Heart left ventricle (tissue), 13 donors: ENCODE results near the gene AKT1.

Experiments used
- POLR2A ChIP-seq, 2 donors: fragments of 450-650 bp; IDR thresholded peaks; one replicate each; pipeline ENCODE4 v1.6.1; 2017; ENCODE audit warnings: antibody characterized with exemption in 2 of 2, mild to moderate bottlenecking in 2 of 2, moderate library complexity in 2 of 2
- TF ChIP-seq, protein P1 (sequence below), 12 donors: fragments of 200-600 bp; sonication (generic) in 4 of 12; IDR thresholded peaks; one replicate each; pipeline versions ENCODE4 v1.5.0 to v1.8.0; 2018 to 2022; ENCODE audit warnings: antibody characterized with exemption in 12 of 12, mild to moderate bottlenecking in 5 of 12
- donor health status: ischemic (EF 13 %, LVEDD 7.1; RV severe dilation, severe dysfunction).
- donor health status: DM: no; HTN: yes; CAD: no.
- donor health status: DM: no; HTN: no; CAD: no.
- donor health status: ischemic (EF 25% LVEDD 6.9; RV normal size, moderate dysfunction).
- donor health status: ischemic (EF 25% LVEDD 5.7; RV mildly dilated, moderate dysfunction).
- donor health status: ischemic (EF 35%, LVEDD 5.7; RV mildly dilated, moderate dysfunction).
- donor health status: nonischemic (EF 11% LVEDD 7.7; RV severe dilation, severe dysfunction).
- donor health status: DM: yes; HTN: yes; CAD: no.
- donor health status: PGD.
- donor health status: ischemic (EF 29% LVEDD 5.4; RV normal size, mild dysfunction).
- donor health status: nonischemic (EF 23%, LVEDD 6.1; RV moderate dilation, normal function).

DNA sequence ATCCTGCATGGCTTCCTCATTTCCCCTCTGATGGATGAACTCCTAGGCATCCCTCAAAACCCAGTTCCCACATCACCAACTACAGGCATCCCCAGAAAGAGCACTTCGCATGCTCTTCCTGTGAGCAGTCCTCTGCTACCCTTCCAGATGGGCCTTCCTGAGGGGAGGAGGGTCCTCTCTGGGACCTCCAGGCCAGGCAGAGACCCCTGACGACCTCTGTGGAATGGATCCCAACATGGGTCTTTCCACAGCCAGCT lies 1.9 kb downstream of the AKT1 start:
- TF ChIP-seq, protein P1, sequence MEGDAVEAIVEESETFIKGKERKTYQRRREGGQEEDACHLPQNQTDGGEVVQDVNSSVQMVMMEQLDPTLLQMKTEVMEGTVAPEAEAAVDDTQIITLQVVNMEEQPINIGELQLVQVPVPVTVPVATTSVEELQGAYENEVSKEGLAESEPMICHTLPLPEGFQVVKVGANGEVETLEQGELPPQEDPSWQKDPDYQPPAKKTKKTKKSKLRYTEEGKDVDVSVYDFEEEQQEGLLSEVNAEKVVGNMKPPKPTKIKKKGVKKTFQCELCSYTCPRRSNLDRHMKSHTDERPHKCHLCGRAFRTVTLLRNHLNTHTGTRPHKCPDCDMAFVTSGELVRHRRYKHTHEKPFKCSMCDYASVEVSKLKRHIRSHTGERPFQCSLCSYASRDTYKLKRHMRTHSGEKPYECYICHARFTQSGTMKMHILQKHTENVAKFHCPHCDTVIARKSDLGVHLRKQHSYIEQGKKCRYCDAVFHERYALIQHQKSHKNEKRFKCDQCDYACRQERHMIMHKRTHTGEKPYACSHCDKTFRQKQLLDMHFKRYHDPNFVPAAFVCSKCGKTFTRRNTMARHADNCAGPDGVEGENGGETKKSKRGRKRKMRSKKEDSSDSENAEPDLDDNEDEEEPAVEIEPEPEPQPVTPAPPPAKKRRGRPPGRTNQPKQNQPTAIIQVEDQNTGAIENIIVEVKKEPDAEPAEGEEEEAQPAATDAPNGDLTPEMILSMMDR (IDR thresholded peaks at IDR 0.05), result no peak
- TF ChIP-seq POLR2A (IDR thresholded peaks at IDR 0.05), result no peak
